Jurkat, Clone E6-1 (cell line): ENCODE data around the gene LGALS8.
"Not testable (repeated sequence)": the region's sequence is repeated elsewhere in the genome, so short reads cannot be mapped to it uniquely, and the experiment has no call there.

Source experiments
- DNase-seq: peaks from one replicate; pipeline ENCODE4 v3.0.0-alpha.2; 2011; ENCODE audit warnings: low read depth, low spot score
- H3K4me3 ChIP-seq: 2 replicates; pipeline ENCODE4 v1.5.1; 2011; ENCODE audit warnings: mild to moderate bottlenecking, low read length, control low read depth, moderate library complexity

Gene LGALS8

DNA sequence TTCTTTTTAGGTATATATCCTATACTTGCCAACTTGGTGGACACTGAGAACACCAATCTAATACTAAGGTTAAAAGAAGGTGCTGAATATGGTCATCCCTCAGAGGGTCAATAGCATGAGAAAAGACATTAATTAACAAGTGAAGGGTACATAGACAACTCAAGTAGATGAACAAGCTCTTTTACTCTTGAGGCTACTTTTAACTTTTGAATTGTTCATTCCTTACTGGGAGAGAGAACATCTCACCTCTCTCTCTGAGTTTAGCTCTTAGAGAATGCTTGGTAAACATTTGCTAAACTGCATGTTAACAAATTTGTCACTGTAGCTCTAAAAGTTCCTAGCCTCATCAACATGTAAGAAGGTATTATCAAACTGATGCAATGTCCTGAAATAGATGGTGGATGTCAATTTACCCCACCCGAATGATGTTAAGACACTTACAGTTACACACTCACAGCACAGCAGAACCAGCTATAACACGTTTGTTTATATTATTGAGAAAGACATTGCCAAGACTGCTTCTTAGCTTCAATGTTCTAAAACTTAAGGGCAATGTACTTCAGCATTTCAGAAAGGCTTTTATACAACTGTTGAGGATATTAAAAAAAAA is 44.6 kb downstream of the LGALS8 start:
- no peak overlapping the region for H3K4me3 ChIP-seq
- no peak for DNase-seq

DNA sequence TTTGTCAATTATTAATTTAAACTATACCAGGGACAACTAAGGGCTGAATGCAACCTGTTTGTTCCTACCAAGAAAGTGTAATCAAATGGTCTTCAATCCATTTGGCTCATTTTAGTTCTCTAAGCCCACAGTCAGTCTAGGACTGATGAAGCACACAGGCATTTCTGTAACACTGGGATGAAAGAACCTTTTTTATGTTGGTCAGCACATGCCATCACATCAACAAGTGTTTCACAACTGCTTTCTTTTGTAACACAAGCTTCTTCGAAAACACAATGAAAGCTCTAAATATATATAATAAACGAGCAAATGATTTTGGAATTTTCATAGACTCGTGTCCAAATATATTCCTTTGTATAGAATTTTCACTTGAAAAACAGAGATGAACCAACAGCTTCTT is 51.7 kb downstream of the LGALS8 start:
- no peak overlapping the region for H3K4me3 ChIP-seq
- DNase-seq = no peak

- no peak overlapping the region for H3K4me3 ChIP-seq
- no peak for DNase-seq
Observed at GRCh38 chr1:236576004-236576403, 52.2 kb downstream of the LGALS8 start.

DNA sequence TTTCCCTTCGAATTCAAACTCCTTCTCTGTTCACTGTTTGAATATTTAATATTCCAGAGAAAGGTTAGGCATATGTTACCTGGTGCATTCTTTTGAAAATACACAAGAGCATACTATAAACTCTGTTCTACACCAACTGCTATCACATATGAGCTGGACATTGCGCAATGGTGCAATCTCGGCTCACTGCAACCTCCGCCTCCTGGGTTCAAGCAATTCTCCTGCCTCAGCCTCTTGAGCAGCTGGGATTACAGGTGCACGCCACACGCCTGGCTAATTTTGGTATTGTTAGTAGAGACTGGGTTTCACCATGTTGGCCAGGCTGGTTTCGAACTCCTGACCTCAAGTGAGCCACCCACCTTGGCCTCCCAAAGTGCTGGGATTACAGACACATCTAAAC is 53.3 kb downstream of the LGALS8 start:
- not testable (repeated sequence) for DNase-seq

DNA sequence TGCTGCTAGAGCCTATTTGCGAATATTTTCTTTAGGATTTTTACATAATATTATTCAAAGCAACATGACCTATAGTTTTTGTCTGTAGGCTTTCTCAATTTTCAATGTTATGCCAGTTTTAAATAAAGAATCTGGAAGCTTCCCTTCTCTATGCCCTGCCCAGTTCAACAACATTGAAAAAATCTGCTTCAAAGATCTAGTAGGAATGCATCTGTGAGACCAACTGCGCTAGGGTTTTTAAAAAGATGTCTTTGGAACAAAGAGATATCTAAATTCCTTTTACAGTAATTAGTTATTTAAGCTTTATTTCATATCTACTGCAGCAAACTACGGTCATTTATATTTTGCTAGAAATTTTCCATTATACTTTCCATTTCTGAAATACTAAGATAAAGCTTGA is 54.9 kb downstream of the LGALS8 start:
- H3K4me3 ChIP-seq = no peak overlapping the region
- DNase-seq = no peak

More for the DNA sequence above, 53.3 kb downstream of the LGALS8 start:
- H3K4me3 ChIP-seq = not testable (repeated sequence)

GRCh38 chr1:236580404-236580803 is 56.6 kb downstream of the LGALS8 start:
- H3K4me3 ChIP-seq, DNase-seq: not testable (repeated sequence)

DNA sequence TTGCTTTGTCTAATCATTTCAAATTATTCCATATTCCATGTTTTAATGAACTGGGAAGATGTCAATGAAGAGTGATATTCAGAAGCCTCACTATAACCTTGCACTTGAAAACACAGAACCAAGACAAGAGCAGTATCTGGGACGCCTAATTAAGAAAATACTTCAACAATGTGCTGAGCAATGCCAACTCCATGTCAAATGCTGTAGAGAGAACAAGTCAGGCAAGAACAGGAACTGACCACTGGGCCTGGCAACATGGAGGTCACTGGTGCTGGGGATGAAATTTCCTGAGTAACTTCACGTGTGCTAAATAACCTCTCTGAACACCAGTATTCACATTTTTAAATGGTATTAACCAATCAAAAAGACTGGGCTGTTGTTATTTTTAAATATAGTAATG is 57.7 kb downstream of the LGALS8 start:
- no peak for DNase-seq
- H3K4me3 ChIP-seq = no peak overlapping the region

DNA sequence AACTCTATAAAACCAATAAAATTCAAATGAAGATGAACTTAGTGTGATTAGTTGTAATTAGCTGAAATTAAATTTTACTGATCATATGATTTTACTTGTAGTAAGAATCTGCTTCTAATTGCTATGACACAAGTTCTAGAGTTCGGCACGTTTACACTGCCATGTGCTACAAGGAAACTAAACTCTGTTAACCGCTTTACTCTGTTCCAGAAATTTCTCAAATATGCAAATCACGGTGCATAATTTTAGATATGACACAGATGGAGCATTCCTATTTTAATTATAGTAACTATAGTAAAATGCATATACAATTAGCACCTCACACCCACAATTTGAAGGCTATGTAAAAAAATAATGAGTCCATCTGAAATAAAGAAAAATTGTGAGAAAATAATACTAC is 65.7 kb downstream of the LGALS8 start:
- H3K4me3 ChIP-seq = no peak overlapping the region
- no peak for DNase-seq

DNA sequence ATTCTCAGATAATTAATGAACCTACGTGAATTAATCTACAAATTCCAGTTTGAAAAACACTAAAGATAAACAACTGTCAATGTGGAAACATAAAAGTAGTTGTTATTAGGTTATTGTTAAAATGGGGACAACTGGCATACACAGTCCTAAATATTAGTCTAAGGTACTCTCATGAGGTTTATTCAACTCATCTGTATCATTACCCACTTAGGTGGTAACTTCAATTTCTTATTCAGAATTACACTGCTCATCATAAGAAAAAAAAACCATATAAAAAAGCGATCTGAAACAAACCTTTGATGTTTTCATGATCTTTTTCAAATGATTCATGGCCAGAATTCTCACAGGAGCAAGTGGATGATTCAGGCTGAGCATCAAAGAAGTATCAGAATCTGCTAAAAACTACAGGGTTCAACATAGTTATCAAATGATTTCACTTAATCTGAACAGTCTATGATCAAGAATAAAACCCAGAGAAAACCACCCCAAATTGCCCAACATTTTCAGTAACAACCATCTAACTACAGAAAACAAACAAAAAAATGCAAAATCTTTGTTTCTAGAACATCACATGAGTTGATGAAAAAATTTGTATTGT is 66.9 kb downstream of the LGALS8 start:
- H3K4me3 ChIP-seq = no peak overlapping the region
- no peak for DNase-seq

- no peak for DNase-seq
- H3K4me3 ChIP-seq = no peak overlapping the region
Observed at GRCh38 chr1:236602171-236602570, 78.4 kb downstream of the LGALS8 start.
